Measurements from ENCODE around the gene ANAPC2. TPM values are rescaled to one million over a fixed set of nuclear protein-coding genes. Genes with fewer than 3 reads are reported as not detected.

The ANAPC2 gene
- total and polyA plus RNA-seq, 2 of the 4 experiments (the other 2 are of a cell fraction): 9.3 to 29.5 TPM

DNA sequence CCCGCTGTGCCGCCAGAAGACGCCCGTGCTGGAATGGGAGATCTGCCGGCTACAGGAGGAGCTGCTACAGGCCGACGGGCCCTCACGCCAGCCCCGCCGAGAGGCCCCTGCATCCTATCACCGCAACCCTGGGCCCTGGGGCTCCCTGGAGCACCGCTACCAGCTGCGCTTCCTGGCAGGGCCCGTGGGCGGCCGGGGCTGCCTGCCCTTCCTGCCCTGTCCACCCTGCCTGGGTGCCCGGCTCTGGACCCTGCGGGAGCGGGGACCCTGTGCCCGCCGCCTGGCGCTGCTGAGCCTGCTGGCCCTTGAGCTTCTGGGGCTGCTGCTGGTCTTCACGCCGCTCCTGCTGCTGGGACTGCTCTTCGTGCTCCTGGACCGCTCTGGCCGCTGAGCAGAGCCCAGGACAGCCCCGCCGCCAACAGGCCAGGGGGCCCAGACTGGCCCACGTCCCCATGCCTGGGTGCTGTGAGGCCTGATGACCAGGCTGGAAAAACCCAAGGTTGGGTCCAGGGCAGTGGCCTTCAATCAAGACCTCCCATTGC lies 29.9 kb upstream of the ANAPC2 start:
- intact Hi-C loops (cut with micrococcal nuclease): no loop called here
- Histone ChIP-seq H3K14ac (replicated peaks; ENCODE audit: low read depth, low read length) (no peak overlapping the region), H2BK5ac (ENCODE audit: low read depth, low read length, poor library complexity, severe bottlenecking) (no peak overlapping the region), H2BK120ac (ENCODE audit: low read depth, low read length) (no peak overlapping the region), H3K4me1 (ENCODE audit: control insufficient read depth, insufficient read depth, low read length) (peaks cover 14% of the 10 kb centered on the region), H3K56ac (ENCODE audit: extremely low read depth, insufficient read depth, low read length) (no peak overlapping the region), H3K4me3 (ENCODE audit: insufficient read depth, low read depth, low read length) (no peak overlapping the region), H4K5ac (ENCODE audit: low read depth, low read length) (no peak overlapping the region), H3K4ac (ENCODE audit: low read depth, low read length) (no peak overlapping the region), H4K8ac (ENCODE audit: low read depth in 2 of 2, low read length in 2 of 2) (no peak overlapping the region; a peak in 1 of 4 replicates), H3K27ac (ENCODE audit: insufficient read depth, low read length) (no peak overlapping the region; the same call in 1 of the 2 replicates), H2BK15ac (ENCODE audit: low read depth, low read length) (no peak overlapping the region), H3K36me3 (ENCODE audit: control insufficient read depth, insufficient read depth, low read length) (peaks cover 16% of the 10 kb centered on the region), H3K4me2 (ENCODE audit: low read depth, low read length) (no peak overlapping the region), H4K91ac (ENCODE audit: insufficient read depth, low read depth, low read length) (no peak overlapping the region), H3K9me3 (ENCODE audit: control insufficient read depth, insufficient read depth, low read length) (no peaks in the 10 kb centered on the region), H3K79me1 (ENCODE audit: low read depth in 1 of 2, low read length in 2 of 2) (peaks cover 0 to 4% of the 10 kb centered on the region in 2 experiments; a peak in 1 of 4 replicates), H3K27me3 (ENCODE audit: control insufficient read depth, insufficient read depth, low read length) (no peaks in the 10 kb centered on the region), H2AFZ (replicated peaks; ENCODE audit: low read length, poor library complexity) (peak overlapping the region; percentile 61), H2AK5ac (ENCODE audit: low read depth, low read length) (no peak overlapping the region), H3K23ac (ENCODE audit: low read depth, low read length) (no peak overlapping the region), H3K18ac (ENCODE audit: low read depth, low read length) (no peak overlapping the region), H4K20me1 (ENCODE audit: insufficient read depth, low read length) (no peaks in the 10 kb centered on the region), H2BK20ac (ENCODE audit: low read depth, low read length) (no peak overlapping the region), H2AK9ac (replicated peaks; ENCODE audit: low read depth, low read length, poor library complexity) (no peak overlapping the region), H3K9ac (ENCODE audit: low read depth, low read length) (no peak overlapping the region), H3K9me1 (ENCODE audit: insufficient read depth, low read length) (peaks cover 3% of the 10 kb centered on the region; the same call in 1 of the 2 replicates)
- POLR2A ChIA-PET (ENCODE audit: unreplicated experiment): no interaction called here
- no TSS peak for BruUV-seq (replicated peaks)
- TF ChIP-seq, protein P1, sequence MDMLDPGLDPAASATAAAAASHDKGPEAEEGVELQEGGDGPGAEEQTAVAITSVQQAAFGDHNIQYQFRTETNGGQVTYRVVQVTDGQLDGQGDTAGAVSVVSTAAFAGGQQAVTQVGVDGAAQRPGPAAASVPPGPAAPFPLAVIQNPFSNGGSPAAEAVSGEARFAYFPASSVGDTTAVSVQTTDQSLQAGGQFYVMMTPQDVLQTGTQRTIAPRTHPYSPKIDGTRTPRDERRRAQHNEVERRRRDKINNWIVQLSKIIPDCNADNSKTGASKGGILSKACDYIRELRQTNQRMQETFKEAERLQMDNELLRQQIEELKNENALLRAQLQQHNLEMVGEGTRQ (IDR thresholded peaks at IDR 0.05; ENCODE audit: low read depth, low read length): no peak
- no peak for TF ChIP-seq NFE2L2 (IDR thresholded peaks at IDR 0.05; ENCODE audit: low read depth, low read length)
- TF ChIP-seq BHLHE40 (IDR thresholded peaks at IDR 0.05; ENCODE audit: low read depth, low read length): no peak
- TF ChIP-seq MXI1 (IDR thresholded peaks at IDR 0.05; ENCODE audit: borderline replicate concordance, low read depth, low read length): no peak
- TF ChIP-seq, protein P2, sequence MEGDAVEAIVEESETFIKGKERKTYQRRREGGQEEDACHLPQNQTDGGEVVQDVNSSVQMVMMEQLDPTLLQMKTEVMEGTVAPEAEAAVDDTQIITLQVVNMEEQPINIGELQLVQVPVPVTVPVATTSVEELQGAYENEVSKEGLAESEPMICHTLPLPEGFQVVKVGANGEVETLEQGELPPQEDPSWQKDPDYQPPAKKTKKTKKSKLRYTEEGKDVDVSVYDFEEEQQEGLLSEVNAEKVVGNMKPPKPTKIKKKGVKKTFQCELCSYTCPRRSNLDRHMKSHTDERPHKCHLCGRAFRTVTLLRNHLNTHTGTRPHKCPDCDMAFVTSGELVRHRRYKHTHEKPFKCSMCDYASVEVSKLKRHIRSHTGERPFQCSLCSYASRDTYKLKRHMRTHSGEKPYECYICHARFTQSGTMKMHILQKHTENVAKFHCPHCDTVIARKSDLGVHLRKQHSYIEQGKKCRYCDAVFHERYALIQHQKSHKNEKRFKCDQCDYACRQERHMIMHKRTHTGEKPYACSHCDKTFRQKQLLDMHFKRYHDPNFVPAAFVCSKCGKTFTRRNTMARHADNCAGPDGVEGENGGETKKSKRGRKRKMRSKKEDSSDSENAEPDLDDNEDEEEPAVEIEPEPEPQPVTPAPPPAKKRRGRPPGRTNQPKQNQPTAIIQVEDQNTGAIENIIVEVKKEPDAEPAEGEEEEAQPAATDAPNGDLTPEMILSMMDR (conservative IDR thresholded peaks at IDR 0.05; ENCODE audit: low read depth, low read length): no peak
- TF ChIP-seq RCOR1 (IDR thresholded peaks at IDR 0.05; ENCODE audit: insufficient replicate concordance, low read length): no peak
- TF ChIP-seq MAFK (IDR thresholded peaks at IDR 0.05; ENCODE audit: low read depth, low read length): no peak
- TF ChIP-seq FOS (IDR thresholded peaks at IDR 0.05; ENCODE audit: low read depth, low read length): no peak
- TF ChIP-seq, protein P3, sequence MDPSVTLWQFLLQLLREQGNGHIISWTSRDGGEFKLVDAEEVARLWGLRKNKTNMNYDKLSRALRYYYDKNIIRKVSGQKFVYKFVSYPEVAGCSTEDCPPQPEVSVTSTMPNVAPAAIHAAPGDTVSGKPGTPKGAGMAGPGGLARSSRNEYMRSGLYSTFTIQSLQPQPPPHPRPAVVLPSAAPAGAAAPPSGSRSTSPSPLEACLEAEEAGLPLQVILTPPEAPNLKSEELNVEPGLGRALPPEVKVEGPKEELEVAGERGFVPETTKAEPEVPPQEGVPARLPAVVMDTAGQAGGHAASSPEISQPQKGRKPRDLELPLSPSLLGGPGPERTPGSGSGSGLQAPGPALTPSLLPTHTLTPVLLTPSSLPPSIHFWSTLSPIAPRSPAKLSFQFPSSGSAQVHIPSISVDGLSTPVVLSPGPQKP (IDR thresholded peaks at IDR 0.05; ENCODE audit: borderline replicate concordance, low read depth, low read length): no peak
- no peak for TF ChIP-seq MAZ (IDR thresholded peaks at IDR 0.05; ENCODE audit: borderline replicate concordance, low read depth, low read length)
- no peak for TF ChIP-seq RFX5 (IDR thresholded peaks at IDR 0.05; ENCODE audit: low read depth, low read length)
- TF ChIP-seq SMC3 (IDR thresholded peaks at IDR 0.05; ENCODE audit: low read depth, low read length): no peak
- no peak for TF ChIP-seq CHD1 (IDR thresholded peaks at IDR 0.05; ENCODE audit: low read depth, low read length)
- no peak for TF ChIP-seq CEBPB (IDR thresholded peaks at IDR 0.05; ENCODE audit: low read depth, low read length)
- TF ChIP-seq RAD21 (IDR thresholded peaks at IDR 0.05; ENCODE audit: low read length): no peak
- no peak for TF ChIP-seq POLR2A (IDR thresholded peaks at IDR 0.05; ENCODE audit: low read depth, low read length)
- in situ Hi-C loops (cut with MboI; ENCODE audit: low sequenced_read_pairs): no loop called here
- DNase-seq (no peak), ATAC-seq (ENCODE audit: low read depth) (no peak)
- WGBS, 2 experiments (ENCODE audit: extremely low coverage in 2 of 2, insufficient read length in 1 of 2): 91% methylated on average over 11 of the region's 30 CpGs; no CpG with 5 or more reads in 1 of the 2 experiments
- CTCF ChIA-PET: no interaction called here
- dilution Hi-C loops (cut with HindIII; ENCODE audit: low sequenced_read_pairs, unreplicated experiment): no loop called here
